Adrenal gland (tissue), 5 donors: ENCODE results near the gene HAGH.
A peak's percentile ranks its signal among the peaks of the same experiment; 100 is the strongest.

ENCODE experiments used
- CTCF ChIP-seq, 6 experiments: fragments of 450-650 bp in 4 of 6; fragments of 200-600 bp in 2 of 6; sonication (generic) in 1 of 6; IDR thresholded peaks; 1 replicate in 5 of 6; 2 replicates in 1 of 6; pipeline versions ENCODE4 v1.5.1 to v1.8.0; 2016 to 2021; ENCODE audit warnings: antibody characterized with exemption in 6 of 6, mild to moderate bottlenecking in 2 of 6, moderate library complexity in 1 of 6
- POLR2A ChIP-seq, 2 donors: fragments of 450-650 bp; IDR thresholded peaks; one replicate each; pipeline ENCODE4 v1.6.1; 2017; ENCODE audit warnings: antibody characterized with exemption in 2 of 2, mild to moderate bottlenecking in 2 of 2, moderate library complexity in 1 of 2
- donor health status: DM: no; HTN: no; CAD: no.

GRCh38 chr16:1770328-1771187, 56.1 kb downstream of the HAGH start:
- peak in 1 of 6 experiments; percentile 12 for TF ChIP-seq CTCF (IDR thresholded peaks at IDR 0.05)
- peak; percentile 57 to 78 for TF ChIP-seq POLR2A (IDR thresholded peaks at IDR 0.05)
